Body of pancreas (tissue), 4 donors: ENCODE data around the gene EME1. TPM values are rescaled to one million over a fixed set of nuclear protein-coding genes. Genes with fewer than 3 reads are reported as not detected.
"Not testable (repeated sequence)": the region's sequence is repeated elsewhere in the genome, so short reads cannot be mapped to it uniquely, and the experiment has no call there.

Experiments
- ATAC-seq: fragments of 150-250 bp; one replicate; pipeline ENCODE4 v1.9.1; 2016
- DNase-seq, 4 donors: peaks; one replicate each; pipeline ENCODE4 v3.0.0-alpha.2; 2019
- H3K27ac ChIP-seq, 4 donors: fragments of 200-600 bp; sonication (generic); 1 replicate in 3 of 4; 2 replicates in 1 of 4; pipeline versions ENCODE4 v1.5.1 to v1.6.1; 2016 to 2019; ENCODE audit warnings: mild to moderate bottlenecking in 1 of 4, mixed read lengths in 1 of 4, moderate library complexity in 1 of 4
- H3K27me3 ChIP-seq, 2 donors: fragments of 200-600 bp; sonication (generic); one replicate each; pipeline ENCODE4 v1.6.0; 2016; ENCODE audit warnings: mild to moderate bottlenecking in 1 of 2
- H3K36me3 ChIP-seq, 2 donors: fragments of 200-600 bp; sonication (generic); replicated peaks in 1 of 2; 2 replicates each; pipeline ENCODE4 v1.5.1; 2016; ENCODE audit warnings: low read depth in 2 of 2; ENCODE audit not compliant: insufficient read depth in 1 of 2
- H3K4me1 ChIP-seq: fragments of 200-600 bp; sonication (generic); one replicate; pipeline ENCODE4 v1.6.0; 2016
- H3K4me3 ChIP-seq, 2 donors: fragments of 200-600 bp; sonication (generic); 1 replicate in 1 of 2; 2 replicates in 1 of 2; pipeline ENCODE4 v1.5.1; 2016 to 2019
- H3K9me3 ChIP-seq, 3 donors: fragments of 200-600 bp; sonication (generic); 1 replicate in 2 of 3; 2 replicates in 1 of 3; pipeline ENCODE4 v1.5.1; 2016
- CTCF ChIP-seq, 7 experiments: fragments of 450-650 bp in 4 of 7; fragments of 200-600 bp in 3 of 7; sonication (generic) in 3 of 7; IDR thresholded peaks; one replicate each; pipeline ENCODE4 v1.5.1; 2016 to 2019; ENCODE audit warnings: antibody characterized with exemption in 7 of 7
- POLR2A ChIP-seq, 3 donors: fragments of 450-650 bp; IDR thresholded peaks; one replicate each; pipeline ENCODE4 v1.6.1; 2016; ENCODE audit warnings: antibody characterized with exemption in 3 of 3, mild to moderate bottlenecking in 2 of 3
- WGBS, 2 donors: methylation state at CpG; one replicate each; pipeline ENCODE4 v1.1.5; 2017; 5-methylcytosine and 5-hydroxymethylcytosine counted together
- intact Hi-C: fragments of 100-400 bp; cut with DNase I; formaldehyde crosslinking; loops from one replicate; pipeline ENCODE4 v1.15.1; 2023
- total RNA-seq, 2 donors: library from RNA; depleted of rRNA; stranded (reverse); fragments of >200 nt; gene quantifications; one replicate each; pipeline ENCODE4 v1.1.0, GENCODE V29; 2016

The EME1 gene
- total RNA-seq, 2 donors from 2014 or later = not detected

DNA sequence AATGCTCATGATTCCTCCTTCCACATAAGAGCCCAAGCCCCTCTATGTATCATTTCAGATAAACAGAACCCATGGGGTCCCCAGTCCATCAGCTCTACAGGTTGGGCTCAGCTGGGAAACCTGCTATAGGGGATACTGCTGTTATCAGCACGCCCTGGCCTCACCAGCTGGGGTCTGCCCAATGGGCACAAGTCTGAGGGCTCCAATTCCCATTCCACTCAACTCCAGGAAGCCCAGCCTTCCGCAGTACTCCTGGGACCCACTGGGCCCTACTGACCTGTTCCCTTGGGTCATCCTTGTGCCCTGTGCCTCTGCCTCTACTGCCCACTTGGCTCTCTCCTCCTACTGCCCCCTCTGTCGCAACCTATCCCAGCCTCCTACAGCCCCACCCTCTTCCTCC is 43.3 kb upstream of the EME1 start:
- Histone ChIP-seq H3K27me3 (no peaks in the 10 kb centered on the region), H3K36me3 (no peaks in the 10 kb centered on the region), H3K27ac (no peak overlapping the region), H3K4me3 (no peak overlapping the region), H3K4me1 (no peaks in the 10 kb centered on the region), H3K9me3 (no peaks in the 10 kb centered on the region)
- no peak for ATAC-seq
- TF ChIP-seq POLR2A (IDR thresholded peaks at IDR 0.05) = no peak
- no peak for DNase-seq
- WGBS, 2 donors = 69 to 87% methylated on average over 3 of the region's 3 CpGs
- intact Hi-C loops = no loop called here

- Histone ChIP-seq H3K4me1 (no peaks in the 10 kb centered on the region), H3K27ac (no peak overlapping the region), H3K27me3 (no peaks in the 10 kb centered on the region), H3K36me3 (no peaks in the 10 kb centered on the region), H3K9me3 (no peaks in the 10 kb centered on the region), H3K4me3 (no peak overlapping the region)
- intact Hi-C loops = no loop called here
- TF ChIP-seq POLR2A (IDR thresholded peaks at IDR 0.05) (no peak), CTCF (IDR thresholded peaks at IDR 0.05) (no peak)
- WGBS, 2 donors = 79 to 90% methylated on average over 11 of the region's 11 CpGs
- ATAC-seq = no peak
- no peak for DNase-seq
Measured at GRCh38 chr17:50330151-50330775, 42.8 kb upstream of the EME1 start.

DNA sequence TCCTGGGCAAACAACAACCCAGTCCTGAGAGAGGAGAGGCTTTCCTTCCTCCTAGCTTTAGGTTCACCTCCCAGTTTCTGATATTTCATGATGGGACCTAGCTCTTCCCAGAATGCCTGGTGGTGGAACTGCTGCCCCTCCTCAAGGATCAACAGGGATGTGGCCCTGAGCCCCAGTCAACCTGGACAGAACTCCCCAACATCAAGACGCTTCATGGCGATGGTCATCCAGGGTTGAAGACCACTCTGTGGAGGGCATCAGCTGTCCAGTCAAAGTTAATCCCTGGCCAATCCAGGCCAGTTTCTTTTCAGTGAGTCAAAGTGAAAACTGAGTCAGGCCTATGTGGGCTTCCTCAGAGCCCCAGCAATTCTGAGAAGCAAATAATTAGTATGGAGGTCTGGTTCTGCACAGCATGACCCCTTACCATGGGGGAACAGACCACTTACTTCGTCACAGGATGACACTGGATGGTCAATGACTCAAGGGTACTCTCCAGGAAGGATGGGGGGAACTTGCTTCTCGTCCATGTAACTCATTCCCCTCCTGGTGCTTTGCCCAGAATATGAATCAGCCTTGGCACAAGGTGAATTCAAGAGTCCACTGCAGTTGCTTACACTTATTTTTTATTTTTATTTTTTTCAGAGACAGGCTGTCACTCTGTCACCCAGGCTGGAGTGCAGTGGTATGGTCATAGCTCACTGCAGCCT is 41.8 kb upstream of the EME1 start:
- WGBS, 2 donors = 67 to 76% methylated on average over 1 to 4 of the region's 4 CpGs
- Histone ChIP-seq H3K27me3 (no peaks in the 10 kb centered on the region), H3K4me3 (no peak overlapping the region), H3K27ac (no peak overlapping the region), H3K36me3 (no peaks in the 10 kb centered on the region), H3K9me3 (no peaks in the 10 kb centered on the region), H3K4me1 (no peaks in the 10 kb centered on the region)
- ATAC-seq = no peak
- no peak for DNase-seq
- intact Hi-C loops = no loop called here
- no peak for TF ChIP-seq CTCF (IDR thresholded peaks at IDR 0.05)
- no peak for TF ChIP-seq POLR2A (IDR thresholded peaks at IDR 0.05)

DNA sequence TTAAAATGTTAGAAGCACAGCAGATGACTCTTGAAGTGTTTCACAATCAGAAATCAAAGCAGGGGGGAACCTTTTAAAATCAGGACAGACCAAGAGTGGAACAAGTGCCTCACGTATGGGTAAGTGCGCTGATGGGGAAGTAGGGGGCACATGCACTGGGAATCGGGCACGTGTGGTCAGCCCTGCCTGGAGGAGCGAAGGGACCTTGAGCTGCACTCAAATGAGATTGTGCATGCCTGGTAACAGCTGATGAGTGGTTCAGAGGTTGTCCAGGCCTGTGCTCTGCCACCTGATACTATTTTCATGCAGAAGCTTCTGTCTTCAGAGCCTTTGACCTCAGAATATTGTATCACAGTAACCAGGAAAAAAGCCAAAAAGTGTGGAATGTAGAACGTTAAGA is 40.8 kb upstream of the EME1 start:
- TF ChIP-seq CTCF (IDR thresholded peaks at IDR 0.05) (no peak), POLR2A (IDR thresholded peaks at IDR 0.05) (no peak)
- no peaks in the 10 kb centered on the region for H3K9me3 ChIP-seq
- no peak overlapping the region for H3K4me3 ChIP-seq
- H3K36me3 ChIP-seq = no peaks in the 10 kb centered on the region
- DNase-seq (no peak), ATAC-seq (no peak)
- no peak overlapping the region for H3K27ac ChIP-seq
- H3K4me1 ChIP-seq = no peaks in the 10 kb centered on the region
- H3K27me3 ChIP-seq = no peaks in the 10 kb centered on the region
- intact Hi-C loops = no loop called here
- WGBS, 2 donors = 42 to 44% methylated on average over 6 of the region's 6 CpGs

DNA sequence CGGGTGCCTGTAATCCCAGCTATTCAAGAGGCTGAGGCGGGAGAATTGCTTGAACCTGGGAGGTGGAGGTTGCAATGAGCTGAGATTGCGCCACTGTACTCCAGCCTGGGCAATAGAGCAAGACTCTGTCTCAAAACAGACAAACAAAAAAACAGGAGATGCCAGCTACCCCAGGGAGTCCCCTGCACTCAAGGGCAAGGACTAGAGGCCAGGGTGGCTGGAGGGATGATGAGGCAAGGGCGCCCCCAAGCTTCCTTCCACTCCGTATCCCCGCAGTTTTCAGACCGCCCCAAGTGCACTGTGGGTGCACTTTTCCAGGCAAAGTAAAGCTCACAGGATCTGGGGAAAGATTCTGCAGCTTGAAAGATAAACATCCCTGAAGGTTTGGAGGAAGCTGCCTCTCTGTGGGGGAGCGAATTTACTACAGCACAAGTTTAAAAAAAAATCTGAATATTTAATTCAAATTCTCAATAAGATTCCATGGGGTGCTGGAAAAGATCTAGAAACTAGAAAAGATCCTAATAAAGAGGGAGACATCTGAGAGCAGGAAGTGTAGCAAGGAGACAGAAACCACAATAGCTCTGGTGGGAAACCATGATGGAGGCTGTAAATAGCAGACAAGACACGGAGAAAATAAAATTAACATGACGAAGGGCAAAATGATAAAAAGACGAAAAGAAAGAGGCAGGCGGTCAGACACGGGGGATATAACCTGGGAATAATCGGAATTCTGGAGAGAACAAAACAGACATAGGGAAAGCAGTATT is 39.6 kb upstream of the EME1 start:
- ATAC-seq, H3K4me1 ChIP-seq, DNase-seq, H3K27me3 ChIP-seq, H3K27ac ChIP-seq, H3K36me3 ChIP-seq, intact Hi-C loops, H3K9me3 ChIP-seq, H3K4me3 ChIP-seq: not testable (repeated sequence)
- WGBS, 2 donors = 60 to 63% methylated on average over 13 to 14 of the region's 14 CpGs
